Measurements from ENCODE around the gene PEX11A.
"Not testable (repeated sequence)": the region's sequence is repeated elsewhere in the genome, so short reads cannot be mapped to it uniquely, and the experiment has no call there.

PEX11A gene, protein sequence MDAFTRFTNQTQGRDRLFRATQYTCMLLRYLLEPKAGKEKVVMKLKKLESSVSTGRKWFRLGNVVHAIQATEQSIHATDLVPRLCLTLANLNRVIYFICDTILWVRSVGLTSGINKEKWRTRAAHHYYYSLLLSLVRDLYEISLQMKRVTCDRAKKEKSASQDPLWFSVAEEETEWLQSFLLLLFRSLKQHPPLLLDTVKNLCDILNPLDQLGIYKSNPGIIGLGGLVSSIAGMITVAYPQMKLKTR

GRCh38 chr15:89690276-89691218, at the start of gene PEX11A, which contains the start of gene WDR93:
Gene PEX11A, minus strand, starts transcription at chr15:89690754. Its CDS starts 122 bp downstream, at chr15:89690632.
Gene WDR93, plus strand, starts transcription at chr15:89690811. Its CDS starts 10,936 bp downstream, at chr15:89701747.
- DNase-seq, result peak; percentile 84

DNA sequence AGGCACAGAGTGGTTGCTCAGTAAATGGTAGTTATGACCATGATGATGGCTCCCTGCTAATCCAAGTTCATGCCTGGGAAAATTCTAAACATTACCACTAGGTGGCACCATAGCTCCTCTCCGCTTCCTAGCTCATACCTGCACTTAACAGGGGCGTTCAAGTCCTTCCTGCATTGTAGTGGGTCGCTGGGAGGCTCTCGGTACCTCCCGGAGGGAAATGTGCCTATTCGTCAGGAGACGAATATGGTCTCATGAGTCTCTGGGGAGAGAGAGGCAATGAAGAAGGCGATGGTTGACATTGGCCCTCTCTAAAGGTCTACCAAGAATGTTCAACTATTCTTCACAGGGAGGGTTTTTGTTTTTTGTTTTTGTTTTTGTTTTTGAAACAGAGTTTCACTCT, 49.6 kb upstream of the PEX11A start:
- peak; percentile 69 for DNase-seq

- DNase-seq, result no peak
These were observed 45.2 kb upstream of the PEX11A start for GRCh38 chr15:89735773-89736172.

DNA sequence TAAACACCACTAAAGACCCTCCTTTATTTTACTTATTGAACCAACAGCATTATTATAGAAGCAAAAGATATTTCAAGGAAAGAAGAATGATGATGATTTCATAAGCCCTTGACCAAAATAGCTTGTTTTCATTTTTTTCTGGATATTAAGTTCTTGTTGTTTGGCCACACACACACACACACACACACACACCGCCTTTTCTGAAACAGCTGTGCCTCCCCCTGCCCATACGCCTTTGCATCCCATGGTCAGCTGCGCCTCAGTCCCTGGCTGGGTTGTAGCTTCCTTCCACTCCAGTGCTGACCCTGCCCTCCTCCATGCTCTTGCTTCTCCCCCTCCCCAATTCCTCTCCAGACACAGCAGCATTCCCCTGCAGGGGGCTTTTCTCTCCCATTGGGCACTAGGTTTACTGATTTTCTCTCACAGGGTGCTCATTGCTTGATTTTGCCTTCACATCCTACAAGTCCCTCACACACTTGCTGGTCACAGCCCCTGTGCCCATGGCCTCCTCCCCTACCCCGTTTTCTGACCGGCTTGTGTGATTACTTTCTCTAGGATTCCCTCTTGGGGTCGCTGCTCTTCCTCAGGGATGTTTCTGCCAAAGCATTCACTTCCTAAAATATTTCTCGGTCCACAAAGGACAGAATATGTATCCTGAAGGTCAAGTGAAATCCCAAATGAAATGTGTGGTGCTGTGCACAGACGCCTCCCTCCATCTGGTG, 42.1 kb upstream of the PEX11A start:
- DNase-seq, result no peak

GRCh38 chr15:89731275-89731674, 40.7 kb upstream of the PEX11A start:
- DNase-seq, result no peak

GRCh38 chr15:89728254-89728653, 37.7 kb upstream of the PEX11A start:
- DNase-seq, result no peak

- no peak for DNase-seq
These were observed 34.5 kb upstream of the PEX11A start for GRCh38 chr15:89725064-89725463.

GRCh38 chr15:89724621-89725020, 34.1 kb upstream of the PEX11A start:
- no peak for DNase-seq

- DNase-seq, result no peak
These were observed 32.5 kb upstream of the PEX11A start for GRCh38 chr15:89723031-89723430.

- no peak for DNase-seq
These were observed 24.2 kb upstream of the PEX11A start for GRCh38 chr15:89714775-89715174.

GRCh38 chr15:89707577-89707976, 17.0 kb upstream of the PEX11A start:
- no peak for DNase-seq

DNA sequence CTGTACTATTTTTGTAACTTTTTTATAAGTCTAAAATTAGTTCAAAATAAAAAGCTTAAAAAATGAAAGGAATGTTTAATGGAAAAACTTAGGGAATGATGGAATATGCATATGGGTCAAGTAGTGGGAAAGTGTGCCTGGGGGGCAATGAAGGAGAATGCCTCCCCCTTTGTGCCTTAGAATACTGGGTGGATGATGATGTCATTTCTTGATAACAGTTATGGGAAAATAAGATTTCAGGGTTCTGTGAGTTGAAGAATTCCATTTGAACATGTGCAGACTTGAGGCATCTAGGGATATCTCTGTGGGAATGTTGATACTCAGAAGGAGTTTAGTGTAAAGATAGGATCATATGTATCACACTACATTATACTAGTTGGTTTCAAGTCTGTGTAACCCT, 13.9 kb upstream of the PEX11A start:
- no peak for DNase-seq

DNA sequence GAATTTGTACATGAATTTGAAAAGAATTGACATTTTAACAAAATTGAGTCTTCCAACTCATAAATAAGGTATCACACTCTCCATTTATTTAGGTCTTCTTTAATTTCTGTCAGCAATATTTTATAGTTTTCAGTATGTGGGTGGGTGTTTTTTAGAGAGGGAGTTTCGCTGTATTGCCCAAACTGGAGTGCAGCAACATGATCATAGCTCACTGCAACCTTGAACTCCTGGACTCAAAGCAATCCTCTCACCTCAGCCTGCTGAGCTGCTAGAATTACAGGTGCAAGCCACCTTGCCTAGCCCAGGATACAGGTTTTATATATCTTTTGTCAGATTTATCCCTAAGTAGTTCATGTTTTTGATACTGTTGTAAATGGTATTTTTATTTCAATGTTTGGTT, 4.6 kb upstream of the PEX11A start:
- no peak for DNase-seq

DNA sequence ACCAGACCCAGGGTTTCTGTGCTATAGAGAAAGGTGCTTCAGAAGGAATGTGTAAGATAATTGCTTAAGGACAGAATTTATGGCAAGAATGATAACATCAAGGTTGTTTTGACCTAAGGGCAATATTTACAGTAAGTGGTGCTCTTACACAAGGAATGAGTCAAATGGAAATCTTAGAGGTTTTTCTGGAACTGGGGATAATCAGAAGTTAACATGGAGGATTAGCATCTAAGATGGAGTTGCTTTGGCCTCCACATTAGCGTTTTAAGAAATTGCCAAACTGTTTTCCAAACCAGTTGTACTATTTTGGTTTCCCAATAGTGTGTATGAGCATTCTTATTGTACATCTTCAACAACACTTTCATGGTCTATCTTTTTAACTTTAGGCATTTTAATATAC, 3.1 kb upstream of the PEX11A start:
- no peak for DNase-seq

DNA sequence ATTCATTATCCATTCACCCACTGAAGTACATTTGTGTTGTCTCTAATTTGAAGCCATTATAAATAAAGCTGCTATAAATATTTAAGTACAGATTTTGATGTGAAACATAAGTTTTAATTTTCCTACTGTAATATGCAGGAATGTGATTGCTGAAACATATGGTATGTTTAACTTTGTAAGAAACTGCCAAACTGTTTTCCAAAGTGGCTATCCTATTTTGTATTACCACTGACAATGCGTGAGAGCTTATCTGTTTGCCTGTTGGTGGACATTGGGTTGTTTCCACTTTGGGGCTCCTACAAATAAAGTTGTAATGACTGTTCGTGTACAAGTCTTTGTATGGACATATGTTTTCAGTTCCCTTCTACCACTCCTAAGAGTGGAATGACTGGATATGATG, 2.5 kb upstream of the PEX11A start:
- no peak for DNase-seq

DNA sequence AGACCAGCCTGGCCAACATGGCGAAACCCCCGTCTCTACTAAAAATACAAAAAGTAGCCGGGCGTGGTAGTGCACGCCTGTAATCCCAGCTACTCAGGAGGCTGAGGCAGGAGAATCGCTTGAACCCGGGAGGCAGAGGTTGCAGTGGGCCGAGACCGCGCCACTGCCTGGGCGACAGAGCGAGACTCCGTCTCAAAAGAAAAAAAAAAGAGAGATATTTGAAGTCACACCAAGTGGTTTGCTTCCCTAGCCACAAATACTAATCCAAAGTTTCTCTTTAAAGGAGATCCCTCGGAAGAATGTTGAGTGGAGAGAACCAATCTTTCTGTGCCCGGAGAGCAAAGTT, 651 bp downstream of the PEX11A start:
- not testable (repeated sequence) for DNase-seq

GRCh38 chr15:89686522-89686921, 4.0 kb downstream of the PEX11A start:
- DNase-seq, result no peak

GRCh38 chr15:89685995-89686394, 4.6 kb downstream of the PEX11A start:
- DNase-seq, result no peak

GRCh38 chr15:89681146-89681545, 9.4 kb downstream of the PEX11A start:
- DNase-seq, result no peak

GRCh38 chr15:89680282-89680873, 10.2 kb downstream of the PEX11A start:
- DNase-seq, result peak; percentile 42

GRCh38 chr15:89679212-89679611, 11.3 kb downstream of the PEX11A start, which contains the start of gene PLIN1:
Gene PLIN1, minus strand, starts transcription at chr15:89679367. Its CDS starts 1,878 bp downstream, at chr15:89677489.
- DNase-seq, result no peak

DNA sequence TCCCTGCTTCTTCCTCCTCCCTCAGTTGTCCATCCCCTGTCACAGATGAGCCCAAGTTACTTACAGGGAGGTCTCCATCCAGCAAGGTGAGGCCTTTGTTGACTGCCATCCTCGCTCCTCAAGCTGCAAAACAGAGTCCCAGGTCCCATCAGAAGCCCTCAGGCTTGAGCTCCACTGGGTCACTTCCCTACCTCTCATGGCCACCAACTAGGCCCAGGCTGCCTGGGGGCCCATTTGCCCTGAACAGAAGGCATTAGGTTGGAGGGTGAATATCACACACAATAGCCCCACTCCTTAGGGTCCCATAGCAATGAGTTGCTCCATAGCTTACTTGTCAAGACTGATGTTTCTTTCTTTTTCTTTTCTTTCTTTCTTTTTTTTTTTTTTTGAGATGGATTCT, 13.2 kb downstream of the PEX11A start:
- no peak for DNase-seq

- DNase-seq, result no peak
These were observed 14.9 kb downstream of the PEX11A start for GRCh38 chr15:89675606-89676005.
